GM12874 (cell line): ENCODE results near the gene CPN2.

ENCODE experiments used
- CTCF ChIP-seq: IDR thresholded peaks from 2 replicates; pipeline ENCODE4 v1.5.1; 2011; ENCODE audit warnings: low read depth, mild to moderate bottlenecking, control low read depth, low read length, moderate library complexity; ENCODE audit not compliant: insufficient read depth

Gene CPN2

GRCh38 chr3:194315088-194315964, 35.8 kb downstream of the CPN2 start:
- TF ChIP-seq CTCF, result peak; percentile 91

DNA sequence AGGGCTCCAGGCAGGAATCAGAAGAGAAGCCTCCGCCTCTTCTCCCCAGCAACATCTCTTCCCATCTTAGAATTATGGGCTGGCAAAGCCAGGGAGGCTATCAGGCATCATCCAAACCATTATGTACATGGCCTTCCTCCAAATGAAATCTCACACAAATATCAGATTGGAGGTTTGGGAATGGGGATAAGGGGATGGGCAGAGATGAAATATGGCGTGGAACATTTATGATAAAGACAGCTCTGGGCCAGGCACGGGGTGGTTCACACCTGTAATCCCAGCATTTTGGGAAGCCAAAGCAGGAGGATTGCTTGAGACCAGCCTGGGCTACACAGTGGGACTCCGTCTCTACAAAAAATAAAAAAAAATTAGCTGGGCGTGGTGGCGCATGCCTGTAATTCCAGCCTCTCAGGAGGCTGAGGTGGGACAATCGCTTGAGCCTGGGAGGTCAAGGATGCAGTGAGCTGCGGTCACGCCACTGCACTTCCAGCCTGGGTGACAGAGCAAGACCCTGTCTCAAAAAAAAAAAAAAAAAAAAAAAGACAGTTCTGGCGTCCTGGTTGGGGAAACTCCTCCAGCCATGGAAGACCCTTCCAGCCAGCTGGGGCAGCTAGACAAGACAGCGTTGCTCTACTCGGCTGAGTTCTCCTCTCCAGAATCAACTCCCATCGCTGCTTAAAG, 36.6 kb downstream of the CPN2 start:
- TF ChIP-seq CTCF, result no peak

DNA sequence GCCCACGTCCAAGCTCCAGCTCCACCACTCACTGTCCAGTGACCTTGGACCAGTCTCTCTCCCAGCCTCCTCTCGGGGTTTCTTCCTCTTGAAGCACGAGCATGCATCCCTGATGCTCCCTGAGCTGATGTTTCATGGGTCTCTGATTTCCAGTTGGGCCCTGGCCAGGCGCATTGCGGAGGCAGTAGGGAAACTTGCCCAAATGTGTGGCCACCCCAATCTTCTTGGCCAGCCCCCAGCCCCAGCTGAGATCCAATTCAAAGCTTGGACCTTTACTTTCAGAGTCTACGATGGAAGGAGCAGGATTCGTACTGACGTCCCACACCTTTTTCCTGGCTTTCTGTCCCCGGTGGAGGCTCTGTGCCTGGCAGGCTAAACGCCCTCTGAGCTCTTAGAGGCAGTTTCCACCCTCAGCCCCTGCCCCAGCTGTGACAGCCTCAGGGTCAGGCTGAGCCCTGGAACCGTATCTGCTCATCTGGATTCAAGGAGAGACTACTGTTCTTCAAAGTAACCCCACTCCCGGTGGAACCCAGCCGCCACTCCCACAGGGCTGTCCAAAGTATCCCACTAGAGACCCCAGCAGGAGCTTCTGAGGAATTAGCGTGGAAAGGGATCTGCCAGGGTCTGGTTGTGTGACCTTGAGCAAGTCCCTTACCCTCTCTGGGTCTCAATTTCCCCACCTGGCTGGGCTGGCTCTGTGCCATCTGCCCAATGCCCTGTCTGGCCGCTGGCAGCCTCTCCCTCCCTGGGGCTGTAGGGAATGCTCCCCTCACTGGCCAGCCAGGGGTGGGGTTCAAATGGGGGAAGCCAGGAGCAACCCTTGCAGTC, 37.4 kb downstream of the CPN2 start:
- 0 out of 2 replicates have a peak, but pooled peaks have one; percentile 20 for TF ChIP-seq CTCF

GRCh38 chr3:194312743-194313281, 38.3 kb downstream of the CPN2 start:
- TF ChIP-seq CTCF, result no peak

DNA sequence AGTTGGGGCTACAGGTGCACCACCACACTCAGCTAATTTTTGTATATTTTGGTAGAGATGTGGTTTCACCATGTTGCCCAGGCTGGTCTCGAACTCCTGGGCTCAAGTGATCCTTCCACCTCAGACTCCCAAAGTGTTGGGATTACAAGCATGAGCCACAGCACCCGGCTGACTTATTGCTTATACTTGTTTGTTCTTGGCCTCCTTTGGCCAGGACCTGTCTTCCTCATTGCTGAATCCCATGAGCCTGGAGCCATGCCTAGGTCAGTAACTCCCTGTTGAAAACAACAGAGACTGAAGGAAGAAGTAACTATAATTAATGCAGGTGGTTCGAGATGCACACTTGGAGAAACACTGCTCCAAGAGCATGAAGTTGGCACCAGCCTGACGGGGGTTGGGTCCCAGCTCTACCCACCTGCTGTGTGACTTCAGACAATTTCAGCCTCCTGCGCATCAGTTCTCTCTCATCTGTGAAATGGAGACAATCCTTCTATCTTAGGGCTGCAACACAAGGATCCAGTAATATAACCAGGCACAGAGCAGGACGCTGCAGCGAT, 38.9 kb downstream of the CPN2 start:
- TF ChIP-seq CTCF, result no peak

DNA sequence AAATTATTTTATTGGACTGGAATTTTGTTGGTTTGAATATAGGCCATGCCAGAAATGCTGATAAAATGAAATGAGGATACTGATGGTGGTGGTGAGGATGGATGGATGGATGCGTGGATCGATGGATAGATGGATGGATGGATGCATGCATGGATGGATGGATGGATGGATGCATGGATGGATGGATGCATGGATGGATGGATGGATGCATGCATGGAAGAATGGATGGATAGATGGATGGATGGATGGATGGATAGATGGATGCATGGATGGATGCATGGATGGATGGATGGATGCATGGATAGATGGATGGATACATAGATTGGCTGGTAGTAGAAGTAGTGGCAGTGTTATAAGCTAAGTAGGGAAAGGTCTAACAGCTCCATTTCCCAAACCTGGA, 40.1 kb downstream of the CPN2 start:
- no peak for TF ChIP-seq CTCF
